K562 (cell line): ENCODE results near the gene PRKAG2. TPM values are rescaled to one million over a fixed set of nuclear protein-coding genes. Genes with fewer than 3 reads are reported as not detected.

Experiments used
- ATAC-seq: fragments of 200-7000 bp; cut with Tn5 transposase; 3 replicates; pipeline ENCODE4 v1.9.1; 2020; ENCODE audit warnings: moderate library complexity
- BruUV-seq: library from RNA; stranded (reverse); fragments of 400-500 nt; replicated peaks from 2 replicates; lab custom pipeline; 2021; lab: Mats Ljungman, UMichigan
- CTCF ChIA-PET: fragments of 300-600 bp; formaldehyde crosslinking; extraction: SDS; loops from one replicate; lab custom pipeline; 2021; ENCODE audit warnings: low intra/inter-chr PET ratio; lab: Yijun Ruan, JAX
- POLR2A ChIA-PET: fragments of 300-600, 350-650 bp; sonication (Branson Sonifier 250); formaldehyde crosslinking; extraction: SDS; loops from one replicate; lab custom pipeline; 2021; ENCODE audit warnings: antibody characterized with exemption, inconsistent platforms; lab: Yijun Ruan, JAX
- DNase-seq, 4 experiments: peaks; one replicate each; pipeline versions ENCODE4 v3.0.0 to v3.0.0-alpha.2; 2011 to 2018; ENCODE audit warnings: low spot score in 3 of 4, mixed read lengths in 3 of 4; ENCODE audit errors: extremely low read depth in 1 of 4
- FAIRE-seq: peaks from 2 replicates; lab custom pipeline; 2011; peaks lifted over from hg19 to GRCh38; lab: Jason Lieb, UNC
- H2AFZ ChIP-seq: 2 replicates; pipeline ENCODE4 v1.6.0; 2011; ENCODE audit warnings: low read depth, low read length, control low read depth, inconsistent platforms
- H3K27ac ChIP-seq: fragments of 200-600 bp; 3 replicates; pipeline ENCODE4 v1.8.0; 2011; ENCODE audit warnings: low read depth, mild to moderate bottlenecking, control low read depth, inconsistent platforms, low read length, moderate library complexity, mixed read lengths; ENCODE audit errors: extremely low read depth
- H3K27me3 ChIP-seq, 2 experiments: fragments of 300-600 bp in 1 of 2; 2 replicates in 1 of 2; 3 replicates in 1 of 2; pipeline versions ENCODE4 v1.6.0 to v1.8.0; 2011; ENCODE audit warnings: inconsistent platforms in 2 of 2, low read length in 2 of 2, mild to moderate bottlenecking in 1 of 2, mixed read lengths in 1 of 2, moderate library complexity in 1 of 2; ENCODE audit not compliant: control insufficient read depth in 2 of 2, insufficient read depth in 2 of 2
- H3K36me3 ChIP-seq: fragments of 300-600 bp; 3 replicates; pipeline ENCODE4 v1.8.0; 2011; ENCODE audit warnings: mild to moderate bottlenecking, low read length, inconsistent platforms; ENCODE audit not compliant: control insufficient read depth, insufficient read depth
- H3K4me1 ChIP-seq, 2 experiments: fragments of 200-600 bp in 1 of 2; replicated peaks in 1 of 2; 2 replicates in 1 of 2; 3 replicates in 1 of 2; pipeline versions ENCODE4 v1.5.1 to v1.8.0; 2011; ENCODE audit warnings: inconsistent platforms in 2 of 2, low read length in 2 of 2, mild to moderate bottlenecking in 1 of 2, mixed read lengths in 1 of 2, moderate library complexity in 1 of 2; ENCODE audit not compliant: control insufficient read depth in 2 of 2, insufficient read depth in 2 of 2
- H3K4me2 ChIP-seq: 2 replicates; pipeline ENCODE4 v1.6.1; 2011; ENCODE audit warnings: low read length, control low read depth, inconsistent platforms, mixed read lengths; ENCODE audit not compliant: insufficient read depth
- H3K4me3 ChIP-seq: fragments of 200-600 bp; sonication (generic), shearing (Covaris generic); 2 replicates; pipeline ENCODE4 v1.5.1; 2016; ENCODE audit warnings: control low read depth, inconsistent platforms
- H3K79me2 ChIP-seq: fragments of 200-600 bp; 3 replicates; pipeline ENCODE4 v1.8.0; 2011; ENCODE audit warnings: low read length, inconsistent platforms; ENCODE audit not compliant: control insufficient read depth, insufficient read depth
- H3K9ac ChIP-seq, 2 experiments: 2 replicates each; pipeline versions ENCODE4 v1.6.0 to v1.6.1; 2011; ENCODE audit warnings: low read depth in 2 of 2, low read length in 2 of 2, control low read depth in 1 of 2, inconsistent platforms in 1 of 2, mild to moderate bottlenecking in 1 of 2, mixed read lengths in 1 of 2; ENCODE audit not compliant: insufficient read depth in 1 of 2
- H3K9me1 ChIP-seq: one replicate; pipeline ENCODE4 v1.6.0; 2011; ENCODE audit warnings: inconsistent platforms, mild to moderate bottlenecking, low read length, moderate library complexity; ENCODE audit not compliant: control insufficient read depth, insufficient read depth
- H3K9me3 ChIP-seq: replicated peaks from 2 replicates; pipeline ENCODE4 v1.5.1; 2011; ENCODE audit warnings: low read depth, low read length, inconsistent platforms; ENCODE audit not compliant: control insufficient read depth, insufficient read depth
- H4K20me1 ChIP-seq: replicated peaks from 2 replicates; pipeline ENCODE4 v1.6.1; 2011; ENCODE audit warnings: low read length, inconsistent platforms, mixed read lengths; ENCODE audit not compliant: control insufficient read depth, insufficient read depth
- CREM ChIP-seq: IDR thresholded peaks from 2 replicates; pipeline ENCODE4 v1.6.1; 2014; ENCODE audit warnings: antibody characterized with exemption, low read depth
- EP300 ChIP-seq: IDR thresholded peaks from 2 replicates; pipeline ENCODE4 v1.6.1; 2012; ENCODE audit warnings: low read length, improper control_type of control experiment
- KDM5B ChIP-seq: fragments of 200-600 bp; sonication (generic); IDR thresholded peaks from 2 replicates; pipeline ENCODE4 v1.6.1; 2012; ENCODE audit warnings: low read depth, mild to moderate bottlenecking, moderate library complexity, low read length, control low read depth, inconsistent platforms; ENCODE audit not compliant: insufficient replicate concordance
- L3MBTL2 ChIP-seq: fragments of 450-650 bp; IDR thresholded peaks from 2 replicates; pipeline ENCODE4 v1.6.1; 2016; ENCODE audit warnings: mild to moderate bottlenecking, moderate library complexity
- NELFE ChIP-seq: IDR thresholded peaks from 2 replicates; pipeline ENCODE4 v1.6.1; 2011; ENCODE audit warnings: mild to moderate bottlenecking; ENCODE audit not compliant: insufficient read depth, insufficient read length
- PATZ1 ChIP-seq: fragments of 250-450 bp; sonication (Bioruptor Pico); IDR thresholded peaks from 2 replicates; pipeline ENCODE4 v1.5.0; 2020; ENCODE audit warnings: mild to moderate bottlenecking, borderline replicate concordance
- POLR2H ChIP-seq: IDR thresholded peaks from 2 replicates; pipeline ENCODE4 v1.6.1; 2016; ENCODE audit warnings: missing genetic modification characterization, low read depth, mild to moderate bottlenecking, control low read depth, missing compliant biosample characterization, moderate library complexity
- SIN3A ChIP-seq, 2 experiments: fragments of 150-350 bp in 1 of 2; IDR thresholded peaks; 2 replicates each; pipeline ENCODE4 v1.6.1; 2011 to 2016; ENCODE audit warnings: borderline replicate concordance in 2 of 2, low read depth in 2 of 2, low read length in 2 of 2, mild to moderate bottlenecking in 2 of 2, moderate library complexity in 2 of 2; ENCODE audit not compliant: control insufficient read depth in 1 of 2
- ZNF778 ChIP-seq: fragments of 450-650 bp; formaldehyde crosslinking; IDR thresholded peaks from 2 replicates; pipeline ENCODE4 v1.4.0; 2020; ENCODE audit warnings: mild to moderate bottlenecking, moderate library complexity
- whole genome bisulfite sequencing: fragments of 100-300 bp; shearing (Covaris generic); methylation state at CpG from one replicate; pipeline ENCODE4 v1.1.6; 2016; ENCODE audit warnings: low coverage, mixed read lengths; ENCODE audit not compliant: insufficient coverage; ENCODE audit errors: missing lambda C conversion rate; 5-methylcytosine and 5-hydroxymethylcytosine counted together
- in situ Hi-C: fragments of 300-500 bp; cut with MboI; formaldehyde crosslinking; loops from 4 replicates; pipeline ENCODE4 v1.15.0; 2018; ENCODE audit warnings: inconsistent platforms, mixed read lengths
- intact Hi-C: fragments of 100-400 bp; cut with micrococcal nuclease; formaldehyde crosslinking; loops from 2 replicates; pipeline ENCODE4 v1.14.2; 2022
- polyA plus RNA-seq, 8 experiments: library from polyadenylated mRNA; depleted of rRNA in 4 of 8; stranded (reverse) in 5 of 8; unstranded in 3 of 8; fragments of >200 nt; fragmentation: Nextera tagmentation in 2 of 8; fragmentation: Illumina TruSeq in 1 of 8; extraction: Ambion mirVana in 2 of 8; extraction: Trizol in 1 of 8; gene quantifications; 2 replicates each; pipeline versions ENCODE4 v1.2.1 to v1.2.3, GENCODE V29; 2011 to 2014; ENCODE audit warnings: inconsistent platforms in 1 of 8, missing spikeins in 1 of 8
- total RNA-seq, 7 experiments: library from RNA; depleted of rRNA in 6 of 7; stranded (reverse); fragments of >200 nt in 6 of 7; fragmentation: Illumina TruSeq in 2 of 7; extraction: Trizol in 2 of 7; gene quantifications; 2 replicates each; pipeline versions ENCODE4 v1.2.1 to v1.2.3, GENCODE V29; 2011 to 2021; ENCODE audit warnings: low replicate concordance in 1 of 7

Gene PRKAG2
- total and polyA plus RNA-seq, 9 of the 15 experiments (the other 6 are each of a cell fraction or from before 2014, with no cell fraction given), result 0.99 to 5.6 (median 3.3) TPM

DNA sequence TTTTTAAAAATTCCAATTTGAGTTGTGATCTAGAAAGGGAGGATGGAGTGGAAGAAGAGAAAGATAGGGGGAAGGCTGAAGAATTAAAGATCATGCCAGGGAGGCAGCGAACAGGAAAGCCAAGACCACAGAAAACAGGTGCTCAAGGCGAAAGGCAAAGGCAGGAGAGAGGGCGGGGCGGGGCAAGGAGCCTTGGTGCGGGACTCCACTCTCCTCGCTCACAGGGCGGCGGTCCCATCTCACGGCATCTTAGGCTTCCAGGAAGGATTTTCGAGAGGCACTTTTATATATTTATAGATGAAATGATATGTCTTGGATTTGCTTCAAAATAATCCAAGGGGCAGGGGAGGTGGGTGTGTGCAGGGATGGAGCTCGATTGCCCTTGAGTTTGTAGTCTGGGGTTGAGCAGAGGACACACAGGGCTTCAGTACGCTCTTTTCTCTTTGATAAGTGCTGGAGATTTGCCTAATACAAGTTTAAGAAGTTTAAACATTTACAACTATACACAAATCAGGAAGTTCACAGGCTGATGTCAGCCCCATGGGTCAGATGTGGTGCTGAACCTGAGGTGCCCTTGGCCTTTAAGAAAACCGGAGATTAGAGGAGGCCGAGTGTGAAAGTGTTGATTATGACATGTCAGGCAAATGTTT is 161.1 kb downstream of the PRKAG2 start:
- BruUV-seq, result no TSS peak
- Histone ChIP-seq H3K4me2 (no peak overlapping the region), H3K4me1 (no peaks in the 10 kb centered on the region), H3K79me2 (no peaks in the 10 kb centered on the region), H3K9me1 (no peaks in the 10 kb centered on the region), H4K20me1 (no peaks in the 10 kb centered on the region), H2AFZ (no peak overlapping the region), H3K9me3 (no peaks in the 10 kb centered on the region), H3K9ac (no peak overlapping the region), H3K27ac (no peak overlapping the region), H3K27me3 (peaks cover 52 to 84% of the 10 kb centered on the region in 2 experiments), H3K4me3 (no peak overlapping the region)
- WGBS, result 4% methylated on average over 14 of the region's 14 CpGs
- ATAC-seq (no peak), DNase-seq (no peak), FAIRE-seq (no peak)
- in situ Hi-C loops, result no loop called here
- ChIA-PET POLR2A (no interaction called here), CTCF (no interaction called here)
- intact Hi-C loops, result no loop called here
- TF ChIP-seq POLR2H (tag) (no peak), KDM5B (no peak), L3MBTL2 (no peak), PATZ1 (CRISPR knock-in tag) (no peak), ZNF778 (CRISPR knock-in tag) (no peak), CREM (no peak), NELFE (no peak), SIN3A (IDR thresholded peaks at IDR 0.05; ENCODE audit: borderline replicate concordance in 2 of 2, control insufficient read depth in 1 of 2, low read depth in 2 of 2, low read length in 2 of 2) (no peak), EP300 (no peak)
- TF ChIP-seq, all 486 proteins: peak for 0
- no peaks in the 10 kb centered on the region for H3K36me3 ChIP-seq
